PFSK-1 (cell line): ENCODE results near the gene DIAPH2.

Source experiments
- POLR2AphosphoS5 ChIP-seq: IDR thresholded peaks from 2 replicates; pipeline ENCODE4 v1.6.1; 2012; ENCODE audit warnings: low read depth, mild to moderate bottlenecking, control low read depth, low read length, moderate library complexity
- REST ChIP-seq, 2 experiments: IDR thresholded peaks; 2 replicates each; pipeline versions ENCODE4 v1.6.1 to v1.8.0; 2011 to 2012; ENCODE audit warnings: low read depth in 2 of 2, low read length in 2 of 2, control low read depth in 1 of 2, inconsistent platforms in 1 of 2, mild to moderate bottlenecking in 1 of 2, moderate library complexity in 1 of 2; ENCODE audit not compliant: insufficient read depth in 1 of 2
- SIN3A ChIP-seq: IDR thresholded peaks from 2 replicates; pipeline ENCODE4 v1.6.1; 2012; ENCODE audit warnings: mild to moderate bottlenecking, low read length, moderate library complexity, borderline replicate concordance; ENCODE audit not compliant: insufficient read depth
- TAF1 ChIP-seq: IDR thresholded peaks from 2 replicates; pipeline ENCODE4 v1.6.1; 2012; ENCODE audit warnings: low read length, control low read depth, borderline replicate concordance; ENCODE audit not compliant: insufficient read depth

GRCh38 chrX:96692454-96692853 lies 7.8 kb downstream of the DIAPH2 start:
- TF ChIP-seq POLR2AphosphoS5 (no peak), SIN3A (no peak), TAF1 (no peak), REST (IDR thresholded peaks at IDR 0.05; ENCODE audit: insufficient read depth in 1 of 2, low read depth in 2 of 2, low read length in 2 of 2) (no peak)
